ENCODE data around the gene MYO15B.

MYO15B gene

GRCh38 chr17:75552425-75553294 is 34.9 kb upstream of the MYO15B start:
- Histone ChIP-seq H3K9me3 (ENCODE audit: low read length) (no peaks in the 10 kb centered on the region), H3F3A (ENCODE audit: insufficient read depth, low read length) (no peaks in the 10 kb centered on the region), H4K20me1 (ENCODE audit: insufficient read depth, low read length) (no peaks in the 10 kb centered on the region), H2AFZ (ENCODE audit: low read length) (no peak overlapping the region), H3K36me3 (ENCODE audit: insufficient read depth, low read length) (no peaks in the 10 kb centered on the region), H3K27me3 (ENCODE audit: insufficient read depth, low read length) (no peaks in the 10 kb centered on the region; the same call in 1 of the 2 replicates), H3K79me2 (ENCODE audit: insufficient read depth, low read length) (no peaks in the 10 kb centered on the region), H3K4me3 (ENCODE audit: low read depth, low read length, poor library complexity, severe bottlenecking) (no peak overlapping the region), H3K27ac (ENCODE audit: low read depth, low read length, poor library complexity, severe bottlenecking) (no peak overlapping the region), H3K4me1 (ENCODE audit: insufficient read depth, low read length, severe bottlenecking) (no peaks in the 10 kb centered on the region), H3K9ac (ENCODE audit: low read length) (no peak overlapping the region), H3K9me2 (ENCODE audit: low read depth, low read length) (no peaks in the 10 kb centered on the region), H3K4me2 (ENCODE audit: low read length) (no peak overlapping the region)
- TF ChIP-seq CTCF (IDR thresholded peaks at IDR 0.05; ENCODE audit: low read length) (no peak), EZH2 (IDR thresholded peaks at IDR 0.05; ENCODE audit: borderline replicate concordance, low read length) (no peak)

- Histone ChIP-seq H3K9ac (ENCODE audit: low read length) (no peak overlapping the region), H3K4me1 (ENCODE audit: insufficient read depth, low read length, severe bottlenecking) (no peaks in the 10 kb centered on the region), H2AFZ (ENCODE audit: low read length) (no peak overlapping the region), H3F3A (ENCODE audit: insufficient read depth, low read length) (no peaks in the 10 kb centered on the region), H3K9me3 (ENCODE audit: low read length) (no peaks in the 10 kb centered on the region), H3K36me3 (ENCODE audit: insufficient read depth, low read length) (no peaks in the 10 kb centered on the region), H3K4me3 (ENCODE audit: low read depth, low read length, poor library complexity, severe bottlenecking) (no peak overlapping the region), H3K9me2 (ENCODE audit: low read depth, low read length) (no peaks in the 10 kb centered on the region), H3K27me3 (ENCODE audit: insufficient read depth, low read length) (no peaks in the 10 kb centered on the region; the same call in 1 of the 2 replicates), H3K4me2 (ENCODE audit: low read length) (no peak overlapping the region), H4K20me1 (ENCODE audit: insufficient read depth, low read length) (no peaks in the 10 kb centered on the region), H3K27ac (ENCODE audit: low read depth, low read length, poor library complexity, severe bottlenecking) (no peak overlapping the region), H3K79me2 (ENCODE audit: insufficient read depth, low read length) (no peaks in the 10 kb centered on the region)
- no peak for TF ChIP-seq EZH2 (IDR thresholded peaks at IDR 0.05; ENCODE audit: borderline replicate concordance, low read length)
- TF ChIP-seq CTCF (IDR thresholded peaks at IDR 0.05; ENCODE audit: low read length) = no peak
These were observed 34.1 kb upstream of the MYO15B start for GRCh38 chr17:75553295-75554110.

DNA sequence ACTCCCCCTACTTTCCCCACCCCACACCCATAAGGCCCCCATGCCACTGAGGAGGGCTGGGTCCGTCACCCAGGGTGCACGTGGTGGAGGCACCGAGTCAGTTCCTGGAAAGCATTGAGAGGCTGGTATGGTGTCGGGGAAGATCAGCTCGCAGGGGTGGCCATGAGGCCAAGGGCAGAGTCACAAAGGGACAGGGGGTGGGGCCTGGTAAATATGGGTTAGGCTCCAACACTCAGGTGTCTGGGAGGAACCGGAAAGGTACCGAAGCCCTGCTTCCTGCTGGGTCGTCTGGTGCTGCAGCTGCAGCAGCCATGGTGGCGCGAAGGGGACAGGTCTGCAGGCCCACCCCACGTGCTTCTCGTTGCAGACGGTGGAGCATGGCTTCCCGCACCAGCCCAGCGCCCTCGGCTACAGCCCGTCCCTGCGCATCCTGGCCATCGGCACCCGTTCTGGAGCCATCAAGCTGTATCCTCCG is 31.9 kb upstream of the MYO15B start:
- Histone ChIP-seq H4K20me1 (ENCODE audit: insufficient read depth, low read length) (no peaks in the 10 kb centered on the region), H3K36me3 (ENCODE audit: insufficient read depth, low read length) (no peaks in the 10 kb centered on the region), H3K27me3 (ENCODE audit: insufficient read depth, low read length) (peaks cover 6% of the 10 kb centered on the region), H3K4me3 (ENCODE audit: low read depth, low read length, poor library complexity, severe bottlenecking) (no peak overlapping the region), H3F3A (ENCODE audit: insufficient read depth, low read length) (no peaks in the 10 kb centered on the region), H3K27ac (ENCODE audit: low read depth, low read length, poor library complexity, severe bottlenecking) (no peak overlapping the region), H3K9ac (ENCODE audit: low read length) (no peak overlapping the region), H3K79me2 (ENCODE audit: insufficient read depth, low read length) (no peaks in the 10 kb centered on the region), H3K4me2 (ENCODE audit: low read length) (no peak overlapping the region), H3K4me1 (ENCODE audit: insufficient read depth, low read length, severe bottlenecking) (no peaks in the 10 kb centered on the region), H3K9me3 (ENCODE audit: low read length) (no peaks in the 10 kb centered on the region), H3K9me2 (ENCODE audit: low read depth, low read length) (no peaks in the 10 kb centered on the region), H2AFZ (ENCODE audit: low read length) (no peak overlapping the region)
- TF ChIP-seq EZH2 (IDR thresholded peaks at IDR 0.05; ENCODE audit: borderline replicate concordance, low read length) (no peak), CTCF (IDR thresholded peaks at IDR 0.05; ENCODE audit: low read length) (no peak)
